ENCODE measurements around the gene ABI3.

DNA sequence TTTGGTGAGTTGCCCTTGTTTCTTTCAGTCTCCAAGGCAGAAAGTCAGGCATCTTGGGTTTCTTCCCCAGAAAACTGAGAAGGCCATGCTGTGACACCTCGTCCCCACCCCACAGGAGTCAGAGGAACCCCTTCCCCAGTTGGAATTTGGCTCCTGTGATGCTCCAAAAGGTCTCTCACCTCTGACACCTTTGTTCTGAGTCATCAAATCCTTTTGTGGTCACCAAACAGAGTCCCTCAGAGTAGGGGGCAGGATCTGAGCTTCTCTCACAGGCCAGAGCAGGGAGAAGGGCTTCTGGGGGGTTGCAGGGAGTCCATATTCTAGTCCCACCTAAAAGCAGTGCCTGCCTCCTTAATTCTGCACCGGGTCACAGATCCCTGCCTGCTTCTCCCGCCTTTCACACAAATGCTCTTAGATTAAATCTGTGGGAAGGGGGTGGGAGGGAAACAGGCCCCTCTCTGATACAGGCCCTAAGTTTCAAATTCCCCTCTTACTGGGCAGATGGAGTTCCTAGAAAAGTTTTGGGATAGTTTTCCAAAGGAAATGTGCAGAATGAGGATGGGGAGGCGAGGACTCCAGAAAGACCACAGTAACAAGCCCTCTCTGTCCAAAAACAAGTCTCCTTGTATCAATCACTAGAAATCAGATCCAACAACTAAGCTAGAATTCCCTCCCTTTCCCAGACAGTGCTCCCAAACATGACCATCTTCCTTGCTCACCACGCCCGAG is 18.7 kb downstream of the ABI3 start:
- TF ChIP-seq EZH2 (IDR thresholded peaks at IDR 0.05; ENCODE audit: borderline replicate concordance, insufficient read depth, low read length, poor library complexity, severe bottlenecking) (no peak), TAF1 (IDR thresholded peaks at IDR 0.05; ENCODE audit: low read depth) (no peak), POLR2AphosphoS5 (IDR thresholded peaks at IDR 0.05) (no peak), EP300 (conservative IDR thresholded peaks at IDR 0.05; ENCODE audit: poor library complexity, severe bottlenecking) (no peak), MXI1 (conservative IDR thresholded peaks at IDR 0.05; ENCODE audit: poor library complexity, severe bottlenecking) (no peak), SMC3 (conservative IDR thresholded peaks at IDR 0.05; ENCODE audit: poor library complexity) (no peak), RAD21 (conservative IDR thresholded peaks at IDR 0.05) (no peak)
- TF ChIP-seq, protein P1, sequence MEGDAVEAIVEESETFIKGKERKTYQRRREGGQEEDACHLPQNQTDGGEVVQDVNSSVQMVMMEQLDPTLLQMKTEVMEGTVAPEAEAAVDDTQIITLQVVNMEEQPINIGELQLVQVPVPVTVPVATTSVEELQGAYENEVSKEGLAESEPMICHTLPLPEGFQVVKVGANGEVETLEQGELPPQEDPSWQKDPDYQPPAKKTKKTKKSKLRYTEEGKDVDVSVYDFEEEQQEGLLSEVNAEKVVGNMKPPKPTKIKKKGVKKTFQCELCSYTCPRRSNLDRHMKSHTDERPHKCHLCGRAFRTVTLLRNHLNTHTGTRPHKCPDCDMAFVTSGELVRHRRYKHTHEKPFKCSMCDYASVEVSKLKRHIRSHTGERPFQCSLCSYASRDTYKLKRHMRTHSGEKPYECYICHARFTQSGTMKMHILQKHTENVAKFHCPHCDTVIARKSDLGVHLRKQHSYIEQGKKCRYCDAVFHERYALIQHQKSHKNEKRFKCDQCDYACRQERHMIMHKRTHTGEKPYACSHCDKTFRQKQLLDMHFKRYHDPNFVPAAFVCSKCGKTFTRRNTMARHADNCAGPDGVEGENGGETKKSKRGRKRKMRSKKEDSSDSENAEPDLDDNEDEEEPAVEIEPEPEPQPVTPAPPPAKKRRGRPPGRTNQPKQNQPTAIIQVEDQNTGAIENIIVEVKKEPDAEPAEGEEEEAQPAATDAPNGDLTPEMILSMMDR (IDR thresholded peaks at IDR 0.05; ENCODE audit: poor library complexity, severe bottlenecking): no peak
- TF ChIP-seq, protein P2, sequence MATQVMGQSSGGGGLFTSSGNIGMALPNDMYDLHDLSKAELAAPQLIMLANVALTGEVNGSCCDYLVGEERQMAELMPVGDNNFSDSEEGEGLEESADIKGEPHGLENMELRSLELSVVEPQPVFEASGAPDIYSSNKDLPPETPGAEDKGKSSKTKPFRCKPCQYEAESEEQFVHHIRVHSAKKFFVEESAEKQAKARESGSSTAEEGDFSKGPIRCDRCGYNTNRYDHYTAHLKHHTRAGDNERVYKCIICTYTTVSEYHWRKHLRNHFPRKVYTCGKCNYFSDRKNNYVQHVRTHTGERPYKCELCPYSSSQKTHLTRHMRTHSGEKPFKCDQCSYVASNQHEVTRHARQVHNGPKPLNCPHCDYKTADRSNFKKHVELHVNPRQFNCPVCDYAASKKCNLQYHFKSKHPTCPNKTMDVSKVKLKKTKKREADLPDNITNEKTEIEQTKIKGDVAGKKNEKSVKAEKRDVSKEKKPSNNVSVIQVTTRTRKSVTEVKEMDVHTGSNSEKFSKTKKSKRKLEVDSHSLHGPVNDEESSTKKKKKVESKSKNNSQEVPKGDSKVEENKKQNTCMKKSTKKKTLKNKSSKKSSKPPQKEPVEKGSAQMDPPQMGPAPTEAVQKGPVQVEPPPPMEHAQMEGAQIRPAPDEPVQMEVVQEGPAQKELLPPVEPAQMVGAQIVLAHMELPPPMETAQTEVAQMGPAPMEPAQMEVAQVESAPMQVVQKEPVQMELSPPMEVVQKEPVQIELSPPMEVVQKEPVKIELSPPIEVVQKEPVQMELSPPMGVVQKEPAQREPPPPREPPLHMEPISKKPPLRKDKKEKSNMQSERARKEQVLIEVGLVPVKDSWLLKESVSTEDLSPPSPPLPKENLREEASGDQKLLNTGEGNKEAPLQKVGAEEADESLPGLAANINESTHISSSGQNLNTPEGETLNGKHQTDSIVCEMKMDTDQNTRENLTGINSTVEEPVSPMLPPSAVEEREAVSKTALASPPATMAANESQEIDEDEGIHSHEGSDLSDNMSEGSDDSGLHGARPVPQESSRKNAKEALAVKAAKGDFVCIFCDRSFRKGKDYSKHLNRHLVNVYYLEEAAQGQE (IDR thresholded peaks at IDR 0.05; ENCODE audit: borderline replicate concordance): no peak
